NT2/D1 (cell line): ENCODE data around the gene GLG1.

Experiments
- DNase-seq: peaks from one replicate; pipeline ENCODE4 v3.0.0-alpha.2; 2011; ENCODE audit warnings: low read depth, low spot score
- H3K27me3 ChIP-seq: 2 replicates; pipeline ENCODE4 v1.6.0; 2011; ENCODE audit warnings: mild to moderate bottlenecking; ENCODE audit not compliant: insufficient read length, insufficient read depth
- H3K36me3 ChIP-seq: 2 replicates; pipeline ENCODE4 v1.6.1; 2011; ENCODE audit warnings: mild to moderate bottlenecking, low read length, mixed read lengths; ENCODE audit not compliant: insufficient read depth, insufficient read length
- H3K4me1 ChIP-seq: 2 replicates; pipeline ENCODE4 v1.5.1; 2011; ENCODE audit not compliant: insufficient read depth, insufficient read length
- H3K4me3 ChIP-seq: 2 replicates; pipeline ENCODE4 v1.5.1; 2011; ENCODE audit warnings: low read depth; ENCODE audit not compliant: insufficient read length
- H3K9ac ChIP-seq: 2 replicates; pipeline ENCODE4 v1.6.0; 2011; ENCODE audit warnings: low read depth; ENCODE audit not compliant: insufficient read length
- H3K9me3 ChIP-seq: 2 replicates; pipeline ENCODE4 v1.5.1; 2011; ENCODE audit warnings: mild to moderate bottlenecking, low read length; ENCODE audit not compliant: insufficient read depth
- SUZ12 ChIP-seq: IDR thresholded peaks from 2 replicates; pipeline ENCODE4 v1.6.1; 2011; ENCODE audit not compliant: insufficient read length, insufficient read depth; ENCODE audit errors: extremely low read depth
- YY1 ChIP-seq: IDR thresholded peaks from 2 replicates; pipeline ENCODE4 v1.6.1; 2011; ENCODE audit not compliant: insufficient read length, insufficient read depth
- ZNF274 ChIP-seq: IDR thresholded peaks from 2 replicates; pipeline ENCODE4 v1.6.1; 2011; ENCODE audit warnings: mild to moderate bottlenecking, low read depth, low read length

Gene GLG1

GRCh38 chr16:74456290-74456625 is 150.7 kb downstream of the GLG1 start:
- Histone ChIP-seq H3K27me3 (no peaks in the 10 kb centered on the region), H3K4me1 (no peaks in the 10 kb centered on the region), H3K4me3 (no peak overlapping the region), H3K36me3 (peaks cover 77% of the 10 kb centered on the region), H3K9ac (no peak overlapping the region), H3K9me3 (no peaks in the 10 kb centered on the region)
- DNase-seq = no peak
- TF ChIP-seq SUZ12 = no peak
- no peak for TF ChIP-seq ZNF274
- TF ChIP-seq YY1 = no peak

DNA sequence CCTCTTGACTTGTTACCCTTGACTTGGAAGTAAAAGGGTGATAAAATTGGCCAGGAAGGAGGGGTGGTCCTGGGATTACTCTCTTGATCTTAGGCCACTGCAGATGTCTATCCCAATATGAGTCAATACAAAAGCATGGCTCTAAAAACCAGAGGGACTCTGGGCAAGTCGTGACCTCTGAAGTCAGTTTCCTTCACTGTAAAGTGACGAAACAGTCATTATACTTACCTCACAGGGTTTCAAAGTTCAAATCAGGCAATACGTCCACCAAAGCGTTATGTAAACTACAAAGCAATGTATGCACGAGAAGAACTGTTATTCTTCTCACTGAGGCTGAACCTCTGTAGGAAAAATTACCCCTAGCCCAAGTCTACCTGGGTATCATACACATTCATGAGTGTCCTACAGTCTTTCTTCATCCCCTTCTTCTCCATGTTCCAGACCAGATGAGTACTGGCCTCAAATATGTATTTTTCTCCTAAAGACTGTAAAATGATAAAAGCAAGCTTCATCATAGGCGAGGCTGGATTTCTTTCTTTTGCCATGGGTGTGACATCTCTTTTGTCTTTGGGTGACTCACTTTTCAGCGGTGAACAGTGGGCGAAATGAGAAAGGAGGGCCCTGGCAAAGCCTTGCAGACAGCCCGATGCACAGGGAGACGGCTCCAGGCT is 151.2 kb downstream of the GLG1 start:
- Histone ChIP-seq H3K36me3 (peaks cover 81% of the 10 kb centered on the region), H3K9me3 (no peaks in the 10 kb centered on the region), H3K27me3 (no peaks in the 10 kb centered on the region), H3K4me3 (no peak overlapping the region), H3K9ac (no peak overlapping the region), H3K4me1 (no peaks in the 10 kb centered on the region)
- no peak for DNase-seq
- TF ChIP-seq YY1 = no peak

GRCh38 chr16:74455213-74455612 is 151.7 kb downstream of the GLG1 start:
- Histone ChIP-seq H3K27me3 (no peaks in the 10 kb centered on the region), H3K36me3 (peaks cover 79% of the 10 kb centered on the region), H3K9me3 (no peaks in the 10 kb centered on the region), H3K4me1 (no peaks in the 10 kb centered on the region), H3K9ac (no peak overlapping the region), H3K4me3 (no peak overlapping the region)
- no peak for DNase-seq
- no peak for TF ChIP-seq SUZ12
- TF ChIP-seq YY1 = no peak
- no peak for TF ChIP-seq ZNF274

- Histone ChIP-seq H3K36me3 (peaks cover 71% of the 10 kb centered on the region), H3K4me3 (no peak overlapping the region), H3K9me3 (no peaks in the 10 kb centered on the region), H3K4me1 (peaks cover 5% of the 10 kb centered on the region), H3K9ac (no peak overlapping the region), H3K27me3 (no peaks in the 10 kb centered on the region)
- no peak for TF ChIP-seq ZNF274
- TF ChIP-seq YY1 = no peak
- TF ChIP-seq SUZ12 = no peak
- no peak for DNase-seq
These were observed 154.8 kb downstream of the GLG1 start for GRCh38 chr16:74451951-74452758.

GRCh38 chr16:74450967-74451760 is 155.8 kb downstream of the GLG1 start:
- Histone ChIP-seq H3K4me3 (no peak overlapping the region), H3K4me1 (peaks cover 5% of the 10 kb centered on the region), H3K9ac (no peak overlapping the region), H3K9me3 (no peaks in the 10 kb centered on the region), H3K27me3 (no peaks in the 10 kb centered on the region), H3K36me3 (peaks cover 69% of the 10 kb centered on the region)
- no peak for DNase-seq
- TF ChIP-seq YY1 (no peak), SUZ12 (no peak), ZNF274 (no peak)

DNA sequence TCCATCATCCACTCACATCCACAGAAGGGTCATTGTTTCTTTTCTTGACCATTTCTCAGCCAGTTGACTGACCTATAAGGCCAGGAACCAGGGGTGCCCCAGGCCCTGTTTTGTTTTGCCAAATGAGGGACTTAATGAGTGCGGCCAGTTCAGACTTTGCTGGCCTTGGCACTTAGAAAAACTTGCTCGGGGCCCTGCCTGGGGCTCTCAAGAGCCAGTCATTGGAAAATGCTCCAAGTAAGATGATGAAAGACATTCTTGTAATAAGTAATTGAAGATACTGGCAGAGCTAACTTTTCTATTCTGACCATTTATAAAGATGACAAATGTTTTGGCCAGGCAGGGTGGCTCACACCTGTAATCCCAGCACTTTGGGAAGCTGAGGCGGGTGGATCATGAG is 156.7 kb downstream of the GLG1 start:
- TF ChIP-seq ZNF274 (no peak), YY1 (no peak), SUZ12 (no peak)

DNA sequence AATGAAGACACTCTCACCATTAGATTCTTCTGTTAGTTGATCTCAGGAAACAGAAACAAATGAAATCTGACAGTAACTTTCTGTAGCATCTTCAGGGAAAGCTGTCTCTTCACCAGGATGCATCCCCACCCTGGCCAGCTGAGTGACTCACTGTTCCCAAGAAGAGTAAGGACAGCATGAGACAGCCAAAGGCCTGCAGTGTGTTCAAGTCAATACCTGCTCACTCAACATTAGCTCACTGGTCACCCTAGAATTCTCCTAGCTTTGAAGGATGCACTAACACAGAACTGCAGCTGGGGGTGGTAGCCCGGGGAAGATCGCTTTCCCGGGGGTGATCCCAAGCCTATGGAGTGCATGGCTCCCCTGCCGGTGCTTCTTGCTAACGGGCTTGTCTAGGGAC is 157.4 kb downstream of the GLG1 start:
- TF ChIP-seq ZNF274 = no peak
- TF ChIP-seq SUZ12 = no peak
- TF ChIP-seq YY1 = no peak
- Histone ChIP-seq H3K9ac (no peak overlapping the region), H3K4me3 (no peak overlapping the region), H3K27me3 (no peaks in the 10 kb centered on the region), H3K36me3 (peaks cover 54% of the 10 kb centered on the region), H3K4me1 (peaks cover 5% of the 10 kb centered on the region), H3K9me3 (no peaks in the 10 kb centered on the region)
- no peak for DNase-seq

More for the DNA sequence above, 156.7 kb downstream of the GLG1 start:
- Histone ChIP-seq H3K36me3 (peaks cover 60% of the 10 kb centered on the region), H3K9me3 (no peaks in the 10 kb centered on the region), H3K27me3 (no peaks in the 10 kb centered on the region), H3K9ac (no peak overlapping the region), H3K4me1 (peaks cover 5% of the 10 kb centered on the region), H3K4me3 (no peak overlapping the region)
- DNase-seq = no peak
